Measurements from ENCODE around the gene BMP6.

DNA sequence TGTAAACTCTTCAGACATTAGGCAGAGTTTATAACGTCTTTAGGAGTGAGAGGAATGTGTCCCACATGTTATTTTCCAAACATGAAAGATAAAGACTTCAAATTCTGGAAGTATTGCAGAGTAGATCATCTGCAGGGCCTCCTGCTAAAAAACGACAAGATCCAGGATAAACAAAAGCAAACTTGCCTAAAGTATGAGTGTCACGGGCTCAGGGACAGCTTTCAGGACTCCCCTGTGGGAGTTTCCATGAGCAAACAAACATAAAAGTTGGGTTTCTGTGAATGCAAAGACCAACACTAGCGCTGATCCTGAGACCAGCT, 107.8 kb downstream of the BMP6 start:
- TF ChIP-seq, protein P1, sequence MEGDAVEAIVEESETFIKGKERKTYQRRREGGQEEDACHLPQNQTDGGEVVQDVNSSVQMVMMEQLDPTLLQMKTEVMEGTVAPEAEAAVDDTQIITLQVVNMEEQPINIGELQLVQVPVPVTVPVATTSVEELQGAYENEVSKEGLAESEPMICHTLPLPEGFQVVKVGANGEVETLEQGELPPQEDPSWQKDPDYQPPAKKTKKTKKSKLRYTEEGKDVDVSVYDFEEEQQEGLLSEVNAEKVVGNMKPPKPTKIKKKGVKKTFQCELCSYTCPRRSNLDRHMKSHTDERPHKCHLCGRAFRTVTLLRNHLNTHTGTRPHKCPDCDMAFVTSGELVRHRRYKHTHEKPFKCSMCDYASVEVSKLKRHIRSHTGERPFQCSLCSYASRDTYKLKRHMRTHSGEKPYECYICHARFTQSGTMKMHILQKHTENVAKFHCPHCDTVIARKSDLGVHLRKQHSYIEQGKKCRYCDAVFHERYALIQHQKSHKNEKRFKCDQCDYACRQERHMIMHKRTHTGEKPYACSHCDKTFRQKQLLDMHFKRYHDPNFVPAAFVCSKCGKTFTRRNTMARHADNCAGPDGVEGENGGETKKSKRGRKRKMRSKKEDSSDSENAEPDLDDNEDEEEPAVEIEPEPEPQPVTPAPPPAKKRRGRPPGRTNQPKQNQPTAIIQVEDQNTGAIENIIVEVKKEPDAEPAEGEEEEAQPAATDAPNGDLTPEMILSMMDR (IDR thresholded peaks at IDR 0.05), result no peak
- TF ChIP-seq POLR2A (IDR thresholded peaks at IDR 0.05), result no peak

Data from vagina (tissue), 2 donors.